DND-41 (cell line): Measurements from ENCODE around the gene ABCA10.

Experiments
- ATAC-seq: fragments of 200-7000 bp; cut with Tn5 transposase; 3 replicates; pipeline ENCODE4 v1.9.1; 2021; ENCODE audit warnings: low read depth; ENCODE audit not compliant: insufficient read depth
- DNase-seq: peaks from one replicate; pipeline ENCODE4 v3.0.0-alpha.2; 2020
- H2AFZ ChIP-seq: 2 replicates; pipeline ENCODE4 v1.6.0; 2012; ENCODE audit warnings: low read depth, low read length
- H3K27ac ChIP-seq: 2 replicates; pipeline ENCODE4 v1.5.1; 2012; ENCODE audit warnings: low read length, inconsistent platforms
- H3K27me3 ChIP-seq: fragments of 200-600 bp; sonication (generic); 2 replicates; pipeline ENCODE4 v1.6.0; 2012; ENCODE audit warnings: low read length, mild to moderate bottlenecking, inconsistent platforms; ENCODE audit not compliant: insufficient read depth, poor library complexity
- H3K36me3 ChIP-seq: 2 replicates; pipeline ENCODE4 v1.5.1; 2012; ENCODE audit warnings: low read length, inconsistent platforms; ENCODE audit not compliant: insufficient read depth
- H3K4me1 ChIP-seq: 2 replicates; pipeline ENCODE4 v1.5.1; 2012; ENCODE audit warnings: mild to moderate bottlenecking, low read length; ENCODE audit not compliant: insufficient read depth
- H3K4me2 ChIP-seq: 2 replicates; pipeline ENCODE4 v1.6.0; 2012; ENCODE audit warnings: mild to moderate bottlenecking, moderate library complexity, low read length, inconsistent platforms; ENCODE audit not compliant: insufficient read depth
- H3K4me3 ChIP-seq, 2 experiments: fragments of 200-600 bp in 1 of 2; shearing (Covaris generic) in 1 of 2; 2 replicates each; pipeline ENCODE4 v1.5.1; 2012 to 2016; ENCODE audit warnings: inconsistent platforms in 2 of 2, low read length in 2 of 2, mild to moderate bottlenecking in 2 of 2, low read depth in 1 of 2, moderate library complexity in 1 of 2
- H3K79me2 ChIP-seq: 2 replicates; pipeline ENCODE4 v1.6.0; 2012; ENCODE audit warnings: low read length, inconsistent platforms; ENCODE audit not compliant: insufficient read depth
- H3K9ac ChIP-seq: 2 replicates; pipeline ENCODE4 v1.6.0; 2012; ENCODE audit warnings: low read depth, mild to moderate bottlenecking, inconsistent platforms, low read length, moderate library complexity
- H3K9me3 ChIP-seq: 2 replicates; pipeline ENCODE4 v1.5.1; 2012; ENCODE audit warnings: low read length, moderate library complexity, mild to moderate bottlenecking, inconsistent platforms; ENCODE audit not compliant: insufficient read depth, severe bottlenecking
- H4K20me1 ChIP-seq: 2 replicates; pipeline ENCODE4 v1.6.0; 2012; ENCODE audit warnings: low read length; ENCODE audit not compliant: insufficient read depth
- CTCF ChIP-seq: IDR thresholded peaks from 2 replicates; pipeline ENCODE4 v1.5.1; 2012; ENCODE audit warnings: borderline replicate concordance, low read length, moderate library complexity, mild to moderate bottlenecking; ENCODE audit not compliant: poor library complexity, severe bottlenecking; ENCODE audit errors: extremely low read depth
- EZH2 ChIP-seq: IDR thresholded peaks from 3 replicates; pipeline ENCODE4 v1.6.1; 2012; ENCODE audit warnings: borderline replicate concordance, low read depth, mild to moderate bottlenecking, moderate library complexity, low read length, inconsistent platforms; ENCODE audit not compliant: severe bottlenecking

The ABCA10 gene

GRCh38 chr17:69179227-69179952, 49.2 kb downstream of the ABCA10 start:
- H2AFZ ChIP-seq = no peak overlapping the region
- peaks cover 3% of the 10 kb centered on the region for H3K27me3 ChIP-seq
- no peaks in the 10 kb centered on the region for H3K36me3 ChIP-seq
- ATAC-seq (no peak), DNase-seq (no peak)
- H3K4me3 ChIP-seq = no peak overlapping the region
- H3K79me2 ChIP-seq = no peaks in the 10 kb centered on the region
- H4K20me1 ChIP-seq = no peaks in the 10 kb centered on the region
- H3K27ac ChIP-seq = no peak overlapping the region
- H3K9me3 ChIP-seq = no peaks in the 10 kb centered on the region
- TF ChIP-seq CTCF (no peak), EZH2 (no peak)
- no peaks in the 10 kb centered on the region for H3K4me1 ChIP-seq
- no peak overlapping the region for H3K4me2 ChIP-seq
- no peak overlapping the region for H3K9ac ChIP-seq

GRCh38 chr17:69176457-69176795, 52.2 kb downstream of the ABCA10 start:
- Histone ChIP-seq H3K4me3 (no peak overlapping the region), H2AFZ (no peak overlapping the region), H3K79me2 (no peaks in the 10 kb centered on the region), H3K27ac (no peak overlapping the region), H3K9ac (no peak overlapping the region), H3K27me3 (peaks cover 3% of the 10 kb centered on the region), H3K4me1 (no peaks in the 10 kb centered on the region), H3K36me3 (no peaks in the 10 kb centered on the region), H3K9me3 (no peaks in the 10 kb centered on the region), H3K4me2 (no peak overlapping the region), H4K20me1 (no peaks in the 10 kb centered on the region)
- DNase-seq = no peak
- no peak for ATAC-seq
- TF ChIP-seq CTCF = no peak
- TF ChIP-seq EZH2 = no peak

GRCh38 chr17:69175625-69176456, 52.8 kb downstream of the ABCA10 start:
- no peak overlapping the region for H3K9ac ChIP-seq
- DNase-seq = no peak

More at GRCh38 chr17:69175625-69176456, 52.8 kb downstream of the ABCA10 start:
- Histone ChIP-seq H3K4me3 (no peak overlapping the region), H3K4me1 (no peaks in the 10 kb centered on the region), H3K9me3 (no peaks in the 10 kb centered on the region), H4K20me1 (no peaks in the 10 kb centered on the region), H3K36me3 (no peaks in the 10 kb centered on the region), H3K4me2 (no peak overlapping the region), H3K79me2 (no peaks in the 10 kb centered on the region), H3K27ac (no peak overlapping the region), H2AFZ (no peak overlapping the region), H3K27me3 (peaks cover 1% of the 10 kb centered on the region)
- TF ChIP-seq CTCF (no peak), EZH2 (no peak)
- ATAC-seq = no peak
